Activated naive CD4-positive, alpha-beta T cell treated with anti-CD3 and anti-CD28 coated beads, Interleukin-2, amount 50 U/mL, for 72 hours (primary cell): Measurements from ENCODE around the gene AGFG2. TPM values are rescaled to one million over a fixed set of nuclear protein-coding genes. Genes with fewer than 3 reads are reported as not detected.
"Not testable (repeated sequence)": the region's sequence is repeated elsewhere in the genome, so short reads cannot be mapped to it uniquely, and the experiment has no call there.

Source experiments
- ATAC-seq, 2 donors: fragments of 150-1000 bp; cut with Tn5 transposase; 2 replicates each; pipeline ENCODE4 v1.10.0; 2021; ENCODE audit warnings: mild to moderate bottlenecking in 2 of 2, moderate library complexity in 2 of 2
- DNase-seq, 2 donors: peaks; one replicate each; pipeline ENCODE4 v3.0.0; 2021 to 2022; ENCODE audit warnings: low spot score in 2 of 2
- H3K27ac Mint-ChIP-seq, 2 donors: one replicate each; pipeline ENCODE4 v1.8.0; 2022; ENCODE audit warnings: mild to moderate bottlenecking in 2 of 2, mixed read lengths in 2 of 2
- H3K36me3 Mint-ChIP-seq, 2 donors: one replicate each; pipeline ENCODE4 v1.8.0; 2022; ENCODE audit warnings: mixed read lengths in 2 of 2
- H3K9me3 Mint-ChIP-seq, 2 donors: one replicate each; pipeline ENCODE4 v1.8.0; 2022; ENCODE audit warnings: mixed read lengths in 2 of 2
- total RNA-seq, 2 donors: library from RNA; stranded (reverse); gene quantifications; one replicate each; pipeline ENCODE4 v1.2.3, GENCODE V29; 2022

Gene AGFG2
- 10 to 100 TPM; 47.3 to 59.9 TPM for total RNA-seq

GRCh38 chr7:100538654-100539435, at the start of gene AGFG2:
AGFG2 (plus strand) TSS chr7:100539203; CDS start chr7:100539347, 144 bp downstream.
- Mint-ChIP-seq H3K9me3 (no peaks in the 10 kb centered on the region), H3K27ac (peak within 1 kb of the TSS; percentile 88 to 93), H3K36me3 (peaks cover 12% of the 10 kb centered on the region in 2 donors)
- peak; percentile 100 for DNase-seq
- peak; percentile 91 to 94 for ATAC-seq

GRCh38 chr7:100489824-100490223, 49.2 kb upstream of the AGFG2 start:
- ATAC-seq (peak in 1 of 2 donors; percentile 60), DNase-seq (no peak)
- Mint-ChIP-seq H3K9me3 (no peaks in the 10 kb centered on the region), H3K36me3 (no peaks in the 10 kb centered on the region), H3K27ac (no peak overlapping the region)

- Mint-ChIP-seq H3K36me3 (no peaks in the 10 kb centered on the region), H3K9me3 (no peaks in the 10 kb centered on the region), H3K27ac (no peak overlapping the region)
- ATAC-seq (no peak), DNase-seq (no peak)
These were observed 48.4 kb upstream of the AGFG2 start for GRCh38 chr7:100490483-100491191.

GRCh38 chr7:100491192-100491578, 47.8 kb upstream of the AGFG2 start:
- Mint-ChIP-seq H3K36me3 (no peaks in the 10 kb centered on the region), H3K9me3 (no peaks in the 10 kb centered on the region), H3K27ac (no peak overlapping the region)
- no peak for DNase-seq
- no peak for ATAC-seq

- H3K36me3 Mint-ChIP-seq, result no peaks in the 10 kb centered on the region
- H3K27ac Mint-ChIP-seq, result peak overlapping the region in 1 of 2 donors; percentile 31
- ATAC-seq, result no peak
- DNase-seq, result no peak
- H3K9me3 Mint-ChIP-seq, result no peaks in the 10 kb centered on the region
These were observed 46.1 kb upstream of the AGFG2 start for GRCh38 chr7:100492738-100493475.

GRCh38 chr7:100493476-100494264, 45.3 kb upstream of the AGFG2 start:
- H3K9me3 Mint-ChIP-seq, result no peaks in the 10 kb centered on the region
- peak; percentile 88 to 91 for ATAC-seq
- H3K27ac Mint-ChIP-seq, result peak overlapping the region in 1 of 2 donors; percentile 31
- peak in 1 of 2 donors; percentile 73 for DNase-seq
- no peaks in the 10 kb centered on the region for H3K36me3 Mint-ChIP-seq

GRCh38 chr7:100496509-100496908, 42.5 kb upstream of the AGFG2 start:
- Mint-ChIP-seq H3K27ac (peak overlapping the region in 1 of 2 donors; percentile 4), H3K36me3 (no peaks in the 10 kb centered on the region), H3K9me3 (no peaks in the 10 kb centered on the region)
- DNase-seq (no peak), ATAC-seq (no peak)

- ATAC-seq, H3K9me3 Mint-ChIP-seq, H3K36me3 Mint-ChIP-seq, H3K27ac Mint-ChIP-seq, DNase-seq: not testable (repeated sequence)
These were observed 38.3 kb upstream of the AGFG2 start for GRCh38 chr7:100500743-100501142.

- H3K27ac Mint-ChIP-seq, H3K36me3 Mint-ChIP-seq, H3K9me3 Mint-ChIP-seq, DNase-seq, ATAC-seq: not testable (repeated sequence)
These were observed 35.0 kb upstream of the AGFG2 start for GRCh38 chr7:100504031-100504430.

GRCh38 chr7:100504887-100505611, 34.0 kb upstream of the AGFG2 start:
- H3K27ac Mint-ChIP-seq, result no peak overlapping the region
- H3K36me3 Mint-ChIP-seq, result no peaks in the 10 kb centered on the region
- no peaks in the 10 kb centered on the region for H3K9me3 Mint-ChIP-seq
- no peak for DNase-seq
- ATAC-seq, result no peak

- Mint-ChIP-seq H3K9me3 (no peaks in the 10 kb centered on the region), H3K36me3 (no peaks in the 10 kb centered on the region), H3K27ac (no peak overlapping the region)
- DNase-seq, result no peak
- ATAC-seq, result no peak
These were observed 32.6 kb upstream of the AGFG2 start for GRCh38 chr7:100506356-100506923.

- H3K36me3 Mint-ChIP-seq, result no peaks in the 10 kb centered on the region
- DNase-seq (no peak), ATAC-seq (no peak)
- no peaks in the 10 kb centered on the region for H3K9me3 Mint-ChIP-seq
- no peak overlapping the region for H3K27ac Mint-ChIP-seq
These were observed 29.8 kb upstream of the AGFG2 start for GRCh38 chr7:100509231-100509630.

GRCh38 chr7:100510437-100511239, 28.4 kb upstream of the AGFG2 start:
- DNase-seq (no peak), ATAC-seq (no peak)

GRCh38 chr7:100513212-100513810, 25.7 kb upstream of the AGFG2 start:
- no peak overlapping the region for H3K27ac Mint-ChIP-seq
- ATAC-seq (no peak), DNase-seq (no peak)
- H3K9me3 Mint-ChIP-seq, result no peaks in the 10 kb centered on the region
- no peaks in the 10 kb centered on the region for H3K36me3 Mint-ChIP-seq

More at GRCh38 chr7:100510437-100511239, 28.4 kb upstream of the AGFG2 start:
- H3K27ac Mint-ChIP-seq, result no peak overlapping the region
- H3K36me3 Mint-ChIP-seq, result no peaks in the 10 kb centered on the region
- H3K9me3 Mint-ChIP-seq, result no peaks in the 10 kb centered on the region
